Endometrial microvascular endothelial cells (primary cell): Measurements from ENCODE around the gene OR8D4. TPM values are rescaled to one million over a fixed set of nuclear protein-coding genes. Genes with fewer than 3 reads are reported as not detected.

ENCODE experiments used
- total RNA-seq: library from RNA; depleted of rRNA; stranded (reverse); fragments of >200 nt; gene quantifications from one replicate; pipeline ENCODE4 v1.2.3, GENCODE V29; 2015; ENCODE audit errors: inconsistent ontology term

The OR8D4 gene
- total RNA-seq, 1 donor from 2014 or later: not detected

Other genes with a start within 250 kb of the OR8D4 start
- 0.56 TPM for gene SCN3B, start 247.5 kb upstream of the OR8D4 start, total RNA-seq
- gene ZNF202, start 160.5 kb upstream of the OR8D4 start, total RNA-seq: 8.3 TPM
- not detected for gene OR6X1, start 147.6 kb upstream of the OR8D4 start, total RNA-seq
- gene OR6M1, start 95.8 kb upstream of the OR8D4 start, total RNA-seq: not detected
- gene TMEM225, start 16.5 kb upstream of the OR8D4 start, total RNA-seq: not detected
- not detected for gene OR4D5, start 37.5 kb downstream of the OR8D4 start, total RNA-seq
- gene OR6T1, start 41.7 kb downstream of the OR8D4 start, total RNA-seq: not detected
- not detected for gene OR10S1, start 75.6 kb downstream of the OR8D4 start, total RNA-seq
- not detected for gene OR10G6, start 93.0 kb downstream of the OR8D4 start, total RNA-seq
- gene OR10G4, start 110.8 kb downstream of the OR8D4 start, total RNA-seq: not detected
- not detected for gene OR10G9, start 120.8 kb downstream of the OR8D4 start, total RNA-seq
- not detected for gene OR10G8, start 124.6 kb downstream of the OR8D4 start, total RNA-seq
- not detected for gene OR10G7, start 139.2 kb downstream of the OR8D4 start, total RNA-seq
- gene VWA5A, start 213.3 kb downstream of the OR8D4 start, total RNA-seq: 19.7 TPM